Right lung (tissue), 5 donors: ENCODE measurements around the gene CDKL2. TPM values are rescaled to one million over a fixed set of nuclear protein-coding genes. Genes with fewer than 3 reads are reported as not detected.
"Not testable (repeated sequence)": the region's sequence is repeated elsewhere in the genome, so short reads cannot be mapped to it uniquely, and the experiment has no call there.

Source experiments
- DNase-seq, 2 donors: peaks; one replicate each; pipeline ENCODE4 v3.0.0-alpha.2; 2013
- polyA plus RNA-seq, 5 donors: library from polyadenylated mRNA; unstranded; fragments of 120-200 nt; gene quantifications; one replicate each; pipeline versions ENCODE4 v1.2.1 to v1.2.3, GENCODE V29; 2013; ENCODE audit warnings: inconsistent platforms in 1 of 5, low replicate concordance in 1 of 5; ENCODE audit not compliant: insufficient read length in 5 of 5, insufficient read depth in 1 of 5

Gene CDKL2
- polyA plus RNA-seq, 5 donors, result 2.4 to 6.2 (median 5.5) TPM

DNA sequence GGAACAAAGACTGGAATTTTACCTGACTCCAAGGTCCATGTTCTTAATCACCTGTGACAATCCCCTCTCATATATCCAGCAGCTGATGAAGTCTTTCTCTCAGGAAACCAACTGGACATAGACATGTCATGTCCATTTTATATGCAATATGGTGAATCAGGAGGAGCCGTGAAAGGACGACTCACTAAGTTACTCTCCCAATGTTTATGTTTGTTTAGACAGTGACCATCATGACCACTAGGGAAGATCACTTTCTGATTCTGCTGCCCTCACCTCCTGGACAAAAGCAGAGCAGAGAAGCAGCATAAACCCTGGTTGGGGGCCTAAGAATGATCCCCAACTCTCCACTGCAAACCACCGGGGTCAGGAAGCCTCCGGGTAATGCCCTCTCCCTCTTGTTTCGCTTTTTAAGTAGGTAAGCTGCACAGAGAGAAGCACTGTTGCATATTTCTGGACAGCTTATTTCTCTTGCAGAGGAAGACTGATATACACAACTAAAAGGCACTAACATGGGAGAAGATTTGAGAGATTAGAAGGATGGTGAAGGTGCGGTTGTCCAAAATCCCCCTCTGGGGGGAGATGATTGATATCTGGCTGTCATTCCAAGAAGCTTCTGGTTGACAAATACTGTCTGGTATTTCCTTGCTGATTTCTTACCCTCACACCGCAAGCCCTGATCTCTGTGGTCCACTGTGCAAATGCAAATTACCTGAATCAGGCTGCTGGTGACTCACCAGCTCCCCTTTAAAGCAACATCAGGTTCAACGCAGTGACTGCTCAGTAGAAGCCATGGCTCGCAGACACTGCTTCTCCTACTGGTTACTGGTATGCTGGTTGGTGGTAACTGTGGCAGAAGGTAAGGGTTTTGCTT is 74.8 kb downstream of the CDKL2 start, which contains the start of gene ODAPH:
Gene ODAPH, plus strand, starts transcription at position 773 of the 871 bp plus-strand sequence. Its CDS starts 17 bp downstream, at position 790.
- no peak for DNase-seq

DNA sequence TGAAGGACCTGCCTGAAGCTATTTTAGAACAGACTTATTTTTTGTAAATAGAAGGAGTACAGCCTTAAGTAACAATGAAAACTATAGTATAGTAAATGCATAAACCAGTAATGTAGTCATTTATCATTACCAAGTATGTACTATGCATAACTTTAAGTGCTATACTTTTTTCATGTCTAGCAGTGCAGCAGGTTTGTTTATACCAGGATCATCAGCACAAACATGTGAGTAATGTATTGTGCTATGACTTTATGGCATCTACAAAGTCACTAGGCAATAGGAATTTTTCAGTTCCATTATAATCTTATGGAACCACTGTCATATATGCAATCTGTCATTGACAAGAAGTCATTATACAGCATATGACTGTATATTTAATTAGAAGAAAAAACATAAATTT is 77.9 kb downstream of the CDKL2 start:
- DNase-seq, result no peak

DNA sequence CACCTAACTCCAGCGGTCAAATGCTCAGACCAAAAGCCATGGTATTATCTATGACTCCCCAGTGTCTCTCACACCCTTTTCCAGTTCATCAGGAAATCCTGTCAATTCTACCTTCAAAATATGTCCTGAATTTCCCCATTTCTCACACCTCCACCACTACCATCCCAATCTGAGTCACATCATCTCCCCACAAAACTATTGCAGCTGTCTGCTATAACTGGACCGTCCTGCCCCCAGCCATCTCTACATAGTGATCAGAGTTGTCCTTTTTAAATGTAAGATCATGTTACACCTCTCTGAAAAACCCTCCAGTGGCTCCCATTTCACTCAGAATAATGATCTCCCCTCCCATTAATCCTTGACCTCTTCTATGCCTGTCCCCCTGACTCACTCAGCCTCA is 81.3 kb downstream of the CDKL2 start:
- DNase-seq, result no peak

GRCh38 chr4:75547647-75548387 is 82.5 kb downstream of the CDKL2 start:
- DNase-seq, result no peak

DNA sequence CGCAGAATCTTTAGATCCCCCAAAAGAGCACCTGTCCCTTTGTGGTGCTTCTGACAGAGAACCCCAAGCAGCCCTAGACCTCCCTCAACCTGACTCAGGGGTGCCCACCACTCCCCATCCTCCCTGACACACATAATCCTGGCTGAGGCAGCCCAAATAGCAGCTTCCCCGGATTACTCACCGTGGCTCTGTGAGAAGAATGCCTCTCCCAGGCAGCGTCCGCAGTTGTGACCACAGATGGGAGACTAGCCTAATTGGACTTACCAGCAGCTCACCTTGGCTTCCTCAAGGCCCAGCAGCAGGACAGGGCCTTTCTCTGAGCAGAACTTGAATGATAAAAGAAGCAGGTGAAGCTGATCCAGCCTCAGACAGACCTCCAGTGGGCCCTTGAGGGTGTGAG is 84.8 kb downstream of the CDKL2 start:
- no peak for DNase-seq

DNA sequence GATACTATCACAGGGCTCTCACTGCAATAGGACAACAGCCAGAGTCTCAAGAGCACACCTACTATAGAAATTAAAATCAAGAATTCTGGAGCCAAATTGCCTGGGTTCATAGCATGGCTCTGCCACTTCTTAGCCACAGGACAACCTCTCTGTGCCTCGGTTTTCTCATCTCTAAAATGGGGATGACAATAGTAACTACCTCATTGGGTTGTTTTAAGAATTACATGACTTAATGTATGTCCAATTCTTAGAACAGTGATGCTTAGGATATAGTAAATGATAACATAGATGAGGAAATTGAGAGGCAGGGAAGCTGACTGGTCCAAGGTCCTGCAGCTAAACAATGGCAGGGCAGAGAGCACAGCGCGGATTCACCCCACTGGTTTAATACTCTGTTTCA is 85.5 kb downstream of the CDKL2 start:
- no peak for DNase-seq

DNA sequence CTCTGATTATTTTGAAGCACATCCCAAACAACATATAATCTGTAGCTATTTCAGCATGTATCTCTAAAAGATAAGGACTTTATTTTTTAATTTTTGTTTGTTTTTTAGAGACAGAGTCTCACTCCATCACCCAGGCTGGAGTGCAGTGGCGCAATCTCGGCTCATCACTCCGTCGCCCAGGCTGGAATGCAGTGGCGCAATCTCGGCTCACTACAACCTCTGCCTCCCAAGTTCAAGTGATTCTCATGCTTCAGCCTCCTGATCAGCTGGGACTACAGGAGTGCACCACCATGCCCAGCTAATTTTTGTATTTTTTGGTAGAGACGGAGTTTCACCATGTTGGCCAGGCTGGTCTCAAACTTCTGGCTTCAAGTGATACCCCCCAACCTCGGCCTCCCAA is 86.1 kb downstream of the CDKL2 start:
- DNase-seq, result not testable (repeated sequence)

DNA sequence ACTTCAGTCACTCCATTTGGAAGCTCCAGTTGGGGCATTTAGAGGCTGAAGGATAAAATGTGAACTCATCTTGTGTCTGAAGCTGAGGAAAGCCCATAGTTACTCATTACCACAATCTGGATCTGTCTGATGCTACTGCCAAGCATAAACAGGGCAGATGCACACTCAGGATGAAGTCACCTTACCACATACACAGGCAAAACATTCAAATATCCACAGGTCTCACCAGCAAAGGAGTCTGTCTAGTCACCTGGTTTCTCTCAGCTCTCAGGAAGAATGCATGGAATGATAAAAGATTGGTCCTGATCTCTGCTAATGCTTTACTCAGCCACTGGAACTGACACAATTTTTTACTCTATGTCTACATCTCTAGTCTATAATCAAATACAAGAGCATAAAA is 87.5 kb downstream of the CDKL2 start:
- no peak for DNase-seq

DNA sequence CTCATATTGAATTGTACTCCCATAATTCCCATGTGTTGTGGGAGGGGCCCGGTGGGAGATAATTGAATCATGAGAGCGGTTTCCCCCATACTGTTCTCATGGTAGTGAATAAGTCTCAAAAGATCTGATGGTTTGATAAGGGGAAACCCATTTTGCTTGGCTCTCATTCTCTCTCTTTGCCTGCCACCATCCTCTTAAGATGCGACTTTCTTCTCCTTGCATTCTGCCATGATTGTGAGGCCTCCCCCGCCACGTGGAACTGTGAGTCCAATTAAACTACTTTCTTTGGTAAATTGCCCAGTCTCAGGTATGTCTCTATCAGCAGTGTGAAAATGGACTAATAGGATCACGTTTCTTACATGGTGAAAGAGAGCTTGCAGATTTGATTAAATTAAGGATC is 93.0 kb downstream of the CDKL2 start:
- not testable (repeated sequence) for DNase-seq

GRCh38 chr4:75533926-75534325 is 96.4 kb downstream of the CDKL2 start:
- DNase-seq, result not testable (repeated sequence)

DNA sequence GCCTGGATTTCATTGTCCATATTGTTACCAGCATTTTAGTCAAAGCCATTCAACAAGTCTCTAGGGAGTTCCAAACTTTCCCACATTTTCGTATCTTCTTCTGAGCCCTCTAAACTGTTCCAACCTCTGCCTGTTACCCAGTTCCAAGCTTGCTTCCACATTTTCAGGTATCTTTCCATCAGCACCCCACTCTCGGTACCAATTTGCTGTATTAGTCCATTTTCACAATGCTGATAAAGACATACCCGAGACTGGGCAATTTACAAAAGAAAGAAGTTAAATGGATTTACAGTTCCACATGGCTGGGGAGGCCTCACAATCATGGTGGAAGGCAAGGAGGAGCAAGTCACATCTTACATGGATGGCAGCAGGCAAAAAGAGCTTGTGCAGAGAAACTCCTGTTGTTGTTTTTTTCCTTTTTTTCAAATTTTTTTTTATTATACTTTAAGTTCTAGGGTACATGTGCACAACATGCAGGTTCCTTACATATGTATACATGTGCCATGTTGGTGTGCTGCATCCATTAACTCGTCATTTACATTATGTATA is 96.9 kb downstream of the CDKL2 start:
- DNase-seq, result not testable (repeated sequence)

DNA sequence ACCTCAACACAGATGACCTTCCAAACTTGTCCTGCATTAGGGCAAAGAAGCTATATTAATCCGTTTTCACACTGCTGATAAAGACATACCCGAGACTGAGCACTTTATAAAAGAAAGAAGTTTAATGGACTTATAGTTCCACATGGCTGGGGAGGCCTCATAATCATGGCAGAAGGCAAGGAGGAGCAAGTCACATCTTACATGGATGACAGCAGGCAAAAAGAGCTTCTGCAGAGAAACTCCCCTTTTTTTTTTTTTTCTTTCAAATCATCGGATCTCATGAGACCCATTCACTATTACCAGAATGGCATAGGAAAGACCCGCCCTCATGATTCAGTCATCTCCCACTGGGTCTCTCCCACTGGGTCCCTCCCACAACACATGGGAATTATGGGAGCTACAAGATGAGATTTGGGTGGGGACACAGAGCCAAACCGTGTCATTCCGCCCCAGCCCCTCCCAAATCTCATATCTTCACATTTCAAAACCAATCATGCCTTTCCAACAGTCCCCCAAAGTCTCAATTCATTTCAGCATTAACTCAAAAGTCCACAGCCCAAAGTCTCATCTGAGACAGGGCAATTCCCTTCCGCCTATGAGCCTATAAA is 98.7 kb downstream of the CDKL2 start:
- not testable (repeated sequence) for DNase-seq

- DNase-seq, result no peak
Measured at GRCh38 chr4:75530556-75531322, 99.6 kb downstream of the CDKL2 start.

Other genes starting within 250 kb of the CDKL2 start
- 10 to 100 TPM; 31.9 to 47.3 (median 44.0) TPM for gene RCHY1, start 116.1 kb downstream of the CDKL2 start, polyA plus RNA-seq
- 10 to 100 TPM; 17.8 to 39.9 (median 32.4) TPM for gene THAP6, start 116.1 kb downstream of the CDKL2 start, polyA plus RNA-seq
- under 1 TPM in 3 of 5 donors, not detected in 2; 0.08 to 0.64 (median 0.19) TPM for gene ODAPH, start 74.5 kb downstream of the CDKL2 start, polyA plus RNA-seq
- gene G3BP2, start 42.9 kb upstream of the CDKL2 start, polyA plus RNA-seq, result 100 to 1,000 TPM in 4 of 5 donors, 10 to 100 TPM in 1; 97.6 to 157 (median 127) TPM
- 10 to 100 TPM; 65.2 to 87.4 (median 76.7) TPM for gene USO1, start 94.0 kb upstream of the CDKL2 start, polyA plus RNA-seq